H1 (cell line): ENCODE results near the gene FOXO1. TPM values are rescaled to one million over a fixed set of nuclear protein-coding genes. Genes with fewer than 3 reads are reported as not detected.

Source experiments
- CTCF ChIA-PET: fragments of 300-600 bp; sonication (Branson Sonifier 250); formaldehyde crosslinking; loops from one replicate; lab custom pipeline; 2021; ENCODE audit not compliant: partially characterized antibody; lab: Charles Lee
- POLR2A ChIA-PET: fragments of 300-600 bp; sonication (Branson Sonifier 250); formaldehyde crosslinking; loops from one replicate; lab custom pipeline; 2021; ENCODE audit warnings: inconsistent platforms; ENCODE audit not compliant: partially characterized antibody; lab: Charles Lee
- DNase-seq, 2 experiments: peaks; one replicate each; pipeline versions ENCODE4 v3.0.0 to v3.0.0-alpha.2; 2010 to 2022; ENCODE audit warnings: low spot score in 2 of 2, low read depth in 1 of 2, mixed read lengths in 1 of 2
- FAIRE-seq: peaks from 2 replicates; lab custom pipeline; 2011; peaks lifted over from hg19 to GRCh38; lab: Jason Lieb, UNC
- H2AFZ ChIP-seq: 2 replicates; pipeline ENCODE4 v1.8.1; 2012; ENCODE audit warnings: low read length, inconsistent platforms
- H2AK5ac ChIP-seq: 2 replicates; pipeline ENCODE4 v1.6.1; 2013; ENCODE audit warnings: low read depth, low read length
- H2BK120ac ChIP-seq: replicated peaks from 2 replicates; pipeline ENCODE3; 2013; ENCODE audit warnings: low read depth, low read length, inconsistent platforms
- H2BK12ac ChIP-seq: 2 replicates; pipeline ENCODE4 v1.6.1; 2013; ENCODE audit warnings: low read depth, low read length
- H2BK15ac ChIP-seq: 2 replicates; pipeline ENCODE4 v1.6.1; 2013; ENCODE audit warnings: low read length
- H2BK20ac ChIP-seq: 2 replicates; pipeline ENCODE4 v1.6.1; 2013; ENCODE audit warnings: low read length
- H2BK5ac ChIP-seq: 2 replicates; pipeline ENCODE4 v1.6.1; 2013; ENCODE audit warnings: low read depth, low read length
- H3K14ac ChIP-seq: 2 replicates; pipeline ENCODE4 v1.6.1; 2013; ENCODE audit warnings: inconsistent platforms; ENCODE audit not compliant: insufficient read length
- H3K18ac ChIP-seq: 2 replicates; pipeline ENCODE4 v1.6.1; 2013; ENCODE audit warnings: low read length; ENCODE audit errors: extremely low read depth
- H3K23ac ChIP-seq: 2 replicates; pipeline ENCODE4 v1.6.1; 2013; ENCODE audit warnings: inconsistent platforms; ENCODE audit not compliant: insufficient read length
- H3K23me2 ChIP-seq: 2 replicates; pipeline ENCODE4 v1.6.1; 2013; ENCODE audit warnings: low read depth, low read length
- H3K27ac ChIP-seq: 2 replicates; pipeline ENCODE4 v1.6.1; 2011; ENCODE audit warnings: low read depth, low read length, inconsistent platforms
- H3K27me3 ChIP-seq, 4 experiments: replicated peaks in 1 of 4; 1 replicate in 1 of 4; 2 replicates in 3 of 4; pipeline versions ENCODE4 v1.6.1 to v1.8.1; 2011 to 2013; ENCODE audit warnings: low read length in 3 of 4, mild to moderate bottlenecking in 3 of 4, inconsistent platforms in 2 of 4, mixed read lengths in 2 of 4, moderate library complexity in 1 of 4; ENCODE audit not compliant: control insufficient read depth in 3 of 4, insufficient read depth in 3 of 4; ENCODE audit errors: extremely low read depth in 1 of 4
- H3K36me3 ChIP-seq, 4 experiments: 2 replicates each; pipeline versions ENCODE4 v1.6.1 to v1.8.1; 2011 to 2013; ENCODE audit warnings: mild to moderate bottlenecking in 4 of 4, low read length in 3 of 4, moderate library complexity in 2 of 4, control low read depth in 1 of 4, inconsistent platforms in 1 of 4; ENCODE audit not compliant: insufficient read depth in 4 of 4, control insufficient read depth in 2 of 4
- H3K4ac ChIP-seq: replicated peaks from 2 replicates; pipeline ENCODE3; 2013; ENCODE audit warnings: low read length, low read depth, mixed read lengths, inconsistent platforms; ENCODE audit not compliant: insufficient read length
- H3K4me1 ChIP-seq, 4 experiments: replicated peaks in 1 of 4; 1 replicate in 1 of 4; 2 replicates in 3 of 4; pipeline versions ENCODE4 v1.6.1 to v1.8.1; 2011 to 2013; ENCODE audit warnings: low read length in 3 of 4, inconsistent platforms in 2 of 4, mixed read lengths in 1 of 4; ENCODE audit not compliant: insufficient read depth in 4 of 4, control insufficient read depth in 3 of 4
- H3K4me2 ChIP-seq, 2 experiments: 2 replicates each; pipeline versions ENCODE4 v1.6.1 to v1.8.1; 2011 to 2013; ENCODE audit warnings: low read depth in 2 of 2, low read length in 2 of 2, control low read depth in 1 of 2, inconsistent platforms in 1 of 2, mild to moderate bottlenecking in 1 of 2; ENCODE audit not compliant: insufficient read depth in 1 of 2
- H3K4me3 ChIP-seq, 4 experiments: fragments of 200-600, 300-600 bp in 1 of 4; sonication (generic), shearing (Covaris generic), sonication (Bioruptor Twin) in 1 of 4; 2 replicates each; pipeline versions ENCODE4 v1.5.1 to v1.8.1; 2011 to 2016; ENCODE audit warnings: low read length in 4 of 4, low read depth in 3 of 4, control low read depth in 2 of 4, inconsistent platforms in 2 of 4, mild to moderate bottlenecking in 2 of 4, mixed read lengths in 1 of 4, moderate library complexity in 1 of 4; ENCODE audit not compliant: insufficient read depth in 2 of 4; ENCODE audit errors: extremely low read depth in 1 of 4
- H3K56ac ChIP-seq: replicated peaks from 2 replicates; pipeline ENCODE3; 2013; ENCODE audit warnings: low read depth, mild to moderate bottlenecking, mixed read lengths, low read length, inconsistent platforms; ENCODE audit not compliant: insufficient read length
- H3K79me1 ChIP-seq: 2 replicates; pipeline ENCODE4 v1.6.1; 2013; ENCODE audit warnings: low read depth, low read length, control low read depth
- H3K79me2 ChIP-seq, 2 experiments: 2 replicates each; pipeline versions ENCODE4 v1.6.1 to v1.8.1; 2012 to 2013; ENCODE audit warnings: low read length in 2 of 2, mild to moderate bottlenecking in 2 of 2, inconsistent platforms in 1 of 2; ENCODE audit not compliant: insufficient read depth in 2 of 2, control insufficient read depth in 1 of 2
- H3K9ac ChIP-seq, 4 experiments: replicated peaks in 1 of 4; 1 replicate in 1 of 4; 2 replicates in 3 of 4; pipeline versions ENCODE4 v1.6.1 to v1.8.1; 2011 to 2013; ENCODE audit warnings: low read depth in 3 of 4, low read length in 3 of 4, control low read depth in 2 of 4, mild to moderate bottlenecking in 2 of 4, moderate library complexity in 2 of 4, inconsistent platforms in 1 of 4; ENCODE audit errors: extremely low read depth in 1 of 4
- H3K9me3 ChIP-seq, 2 experiments: 2 replicates each; pipeline versions ENCODE4 v1.6.1 to v1.8.1; 2012 to 2013; ENCODE audit warnings: mild to moderate bottlenecking in 2 of 2, moderate library complexity in 2 of 2, control low read depth in 1 of 2, inconsistent platforms in 1 of 2, low read depth in 1 of 2, low read length in 1 of 2, mixed read lengths in 1 of 2; ENCODE audit not compliant: insufficient read depth in 2 of 2
- H4K20me1 ChIP-seq, 2 experiments: replicated peaks in 1 of 2; 2 replicates each; pipeline versions ENCODE3 to v1.8.1; 2011 to 2013; ENCODE audit warnings: inconsistent platforms in 2 of 2, low read length in 2 of 2, mild to moderate bottlenecking in 1 of 2; ENCODE audit not compliant: insufficient read depth in 2 of 2, control insufficient read depth in 1 of 2
- H4K5ac ChIP-seq: 2 replicates; pipeline ENCODE4 v1.6.1; 2013; ENCODE audit warnings: low read length, low read depth, mixed read lengths, inconsistent platforms; ENCODE audit not compliant: insufficient read length
- H4K8ac ChIP-seq: 2 replicates; pipeline ENCODE4 v1.8.0; 2013; ENCODE audit warnings: mild to moderate bottlenecking, moderate library complexity, low read length, inconsistent platforms; ENCODE audit not compliant: insufficient read depth; ENCODE audit errors: extremely low read depth
- H4K91ac ChIP-seq: replicated peaks from 2 replicates; pipeline ENCODE3; 2013; ENCODE audit warnings: low read length, mixed read lengths, inconsistent platforms; ENCODE audit not compliant: insufficient read length
- CEBPB ChIP-seq: IDR thresholded peaks from 2 replicates; pipeline ENCODE4 v1.6.1; 2012; ENCODE audit warnings: low read depth, low read length
- CHD1 ChIP-seq: IDR thresholded peaks from 2 replicates; pipeline ENCODE4 v1.6.1; 2012; ENCODE audit warnings: low read depth, low read length, improper control_type of control experiment
- CTCF ChIP-seq, 3 experiments: IDR thresholded peaks; 1 replicate in 2 of 3; 2 replicates in 1 of 3; pipeline versions ENCODE4 v1.5.1 to v1.6.1; 2011; ENCODE audit warnings: low read length in 3 of 3, mild to moderate bottlenecking in 3 of 3, inconsistent platforms in 2 of 3, low read depth in 1 of 3, moderate library complexity in 1 of 3; ENCODE audit not compliant: insufficient read depth in 1 of 3; ENCODE audit errors: control extremely low read depth in 1 of 3
- EGR1 ChIP-seq: IDR thresholded peaks from 2 replicates; pipeline ENCODE4 v1.6.1; 2011; ENCODE audit warnings: low read depth, low read length, borderline replicate concordance
- KDM1A ChIP-seq: fragments of 200-600, 300-600 bp; sonication (generic); IDR thresholded peaks from 2 replicates; pipeline ENCODE4 v1.7.1; 2016; ENCODE audit warnings: mild to moderate bottlenecking, low read length, borderline replicate concordance
- KDM4A ChIP-seq: IDR thresholded peaks from one replicate; pipeline ENCODE4 v1.7.1; 2012; ENCODE audit warnings: low read depth, mild to moderate bottlenecking, moderate library complexity, low read length, inconsistent platforms; ENCODE audit not compliant: severe bottlenecking
- MAFK ChIP-seq: IDR thresholded peaks from 2 replicates; pipeline ENCODE4 v1.6.1; 2012; ENCODE audit warnings: low read depth, mild to moderate bottlenecking, improper control_type of control experiment, low read length
- NANOG ChIP-seq: IDR thresholded peaks from 2 replicates; pipeline ENCODE4 v1.6.1; 2011; ENCODE audit warnings: low read length, low read depth, mild to moderate bottlenecking, inconsistent platforms; ENCODE audit not compliant: insufficient read depth, poor library complexity, severe bottlenecking
- NRF1 ChIP-seq: IDR thresholded peaks from 2 replicates; pipeline ENCODE4 v1.6.1; 2011; ENCODE audit warnings: mild to moderate bottlenecking, low read depth, low read length, improper control_type of control experiment
- POU5F1 ChIP-seq: IDR thresholded peaks from 2 replicates; pipeline ENCODE4 v1.6.1; 2011; ENCODE audit warnings: low read depth, mild to moderate bottlenecking, low read length, moderate library complexity
- SAP30 ChIP-seq: fragments of 300-600 bp; sonication (generic); IDR thresholded peaks from 2 replicates; pipeline ENCODE4 v1.7.1; 2012; ENCODE audit warnings: low read length, moderate library complexity, mild to moderate bottlenecking, inconsistent platforms; ENCODE audit not compliant: insufficient read depth, insufficient replicate concordance
- SP4 ChIP-seq: IDR thresholded peaks from 2 replicates; pipeline ENCODE4 v1.6.1; 2012; ENCODE audit warnings: low read length, inconsistent platforms
- WGBS, 2 experiments: shearing (Covaris generic) in 1 of 2; methylation state at CpG; one replicate each; pipeline versions ENCODE4 v1.1.6 to v1.1.7; 2013 to 2015; ENCODE audit warnings: low lambda C conversion rate in 2 of 2, mixed read lengths in 2 of 2, inconsistent platforms in 1 of 2, low coverage in 1 of 2, missing lambda C conversion rate in 1 of 2; ENCODE audit not compliant: insufficient replicate concordance in 2 of 2, insufficient coverage in 1 of 2, insufficient read length in 1 of 2; ENCODE audit errors: extremely low coverage in 1 of 2, missing lambda C conversion rate in 1 of 2; 5-methylcytosine and 5-hydroxymethylcytosine counted together
- polyA plus RNA-seq, 7 experiments: library from polyadenylated mRNA; depleted of rRNA in 3 of 7; stranded (reverse) in 5 of 7; unstranded in 2 of 7; fragments of >200 nt in 5 of 7; fragments of 200-250 nt in 2 of 7; gene quantifications; 1 replicate in 5 of 7; 2 replicates in 1 of 7; 4 replicates in 1 of 7; pipeline versions ENCODE4 v1.2.1 to v1.2.3, GENCODE V29; 2011 to 2013; ENCODE audit warnings: missing spikeins in 2 of 7, mixed read lengths in 2 of 7
- total RNA-seq: library from RNA; stranded (reverse); fragmentation: NEBNext Ultra II Directional; extraction: Animal tissue kit (Norgen Biotek cat#: 25700); gene quantifications from 2 replicates; pipeline ENCODE4 v1.2.1, GENCODE V29; 2021

The FOXO1 gene
- total and polyA plus RNA-seq, 2 of the 8 experiments (the other 6 are each of a cell fraction or from before 2014, with no cell fraction given): 35.3 to 56.9 TPM

GRCh38 chr13:40648841-40649240, 17.6 kb downstream of the FOXO1 start:
- 38% methylated on average over 3 of the region's 3 CpGs; no CpG with 5 or more reads in 1 of the 2 experiments for WGBS, 2 experiments
- no peak overlapping the region for H3K4ac ChIP-seq
- H3K79me1 ChIP-seq: peaks cover 3% of the 10 kb centered on the region; the same call in 1 of the 2 replicates
- H3K14ac ChIP-seq: no peak overlapping the region
- H2BK12ac ChIP-seq: peak overlapping the region; percentile 40; the same call in 1 of the 2 replicates
- peaks cover 19 to 100% of the 10 kb centered on the region in 2 experiments for H3K79me2 ChIP-seq
- no peak overlapping the region for H4K5ac ChIP-seq
- H2BK15ac ChIP-seq: no peak overlapping the region
- no peaks in the 10 kb centered on the region for H3K9me3 ChIP-seq
- H2BK20ac ChIP-seq: no peak overlapping the region
- H3K18ac ChIP-seq: no peak overlapping the region
- no peak overlapping the region for H3K23ac ChIP-seq
- no peak overlapping the region for H2BK120ac ChIP-seq
- DNase-seq: no peak
- no peaks in the 10 kb centered on the region for H3K23me2 ChIP-seq
- H4K8ac ChIP-seq: no peak overlapping the region
- peaks cover 12 to 36% (median 33%) of the 10 kb centered on the region in 4 experiments for H3K4me1 ChIP-seq
- no peak overlapping the region for H3K9ac ChIP-seq
- no peak overlapping the region for H2AFZ ChIP-seq
- peak overlapping the region; percentile 34; the same call in 1 of the 2 replicates for H3K27ac ChIP-seq
- H3K36me3 ChIP-seq: no peaks in the 10 kb centered on the region
- no peaks in the 10 kb centered on the region for H3K27me3 ChIP-seq
- H2AK5ac ChIP-seq: no peak overlapping the region
- H4K20me1 ChIP-seq: peaks cover 6 to 10% of the 10 kb centered on the region in 2 experiments
- H4K91ac ChIP-seq: no peak overlapping the region
- H3K4me3 ChIP-seq: 0 out of 8 replicates have a peak overlapping the region, but pooled peaks of 1 of the 4 experiments have one; percentile 7
- ChIA-PET CTCF (no interaction called here), POLR2A (no interaction called here)
- no peak overlapping the region for H3K56ac ChIP-seq
- peak overlapping the region; percentile 17 to 35; a peak in 2 of 4 replicates for H3K4me2 ChIP-seq
- FAIRE-seq: no peak
- H2BK5ac ChIP-seq: 0 out of 2 replicates have a peak overlapping the region, but pooled peaks have one; percentile 35
- TF ChIP-seq SP4 (no peak), MAFK (no peak), NANOG (no peak), CHD1 (no peak), EGR1 (no peak), SAP30 (no peak), KDM4A (no peak), CTCF (IDR thresholded peaks at IDR 0.05; ENCODE audit: control extremely low read depth in 1 of 3, insufficient read depth in 1 of 3, low read depth in 1 of 3, low read length in 3 of 3) (no peak), CEBPB (no peak), POU5F1 (no peak), NRF1 (no peak), KDM1A (no peak)
